Measurements from ENCODE around the gene ZNF595.
A peak's percentile ranks its signal among the peaks of the same experiment; 100 is the strongest.
"Not testable (repeated sequence)": the region's sequence is repeated elsewhere in the genome, so short reads cannot be mapped to it uniquely, and the experiment has no call there.

The ZNF595 gene

GRCh38 chr4:86559-87324 lies 33.6 kb downstream of the ZNF595 start:
- not testable (repeated sequence) for DNase-seq

- DNase-seq = no peak
Observed at GRCh38 chr4:98386-98785, 45.3 kb downstream of the ZNF595 start.

DNA sequence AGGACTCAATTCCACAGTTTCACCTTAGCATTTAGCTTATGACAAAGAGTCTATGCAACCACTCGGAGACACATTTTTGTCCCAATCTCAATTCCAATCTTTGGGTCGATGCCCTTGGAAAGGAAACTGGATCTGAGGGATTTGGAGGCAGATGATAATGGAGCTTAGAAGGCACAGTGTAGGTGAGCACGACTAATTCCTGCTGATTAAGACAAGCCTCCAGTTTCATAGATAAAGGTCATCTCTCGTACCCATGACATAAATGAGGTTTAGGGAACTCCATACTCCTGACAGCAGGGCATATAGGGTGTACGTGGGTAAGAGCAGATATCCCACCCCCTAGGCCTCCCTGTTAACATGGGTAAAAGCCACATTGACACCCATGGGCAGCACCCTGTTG lies 46.7 kb downstream of the ZNF595 start:
- no peak for DNase-seq

- DNase-seq = no peak
Observed at GRCh38 chr4:107083-107443, 53.9 kb downstream of the ZNF595 start.

GRCh38 chr4:107444-108429 lies 54.6 kb downstream of the ZNF595 start:
- DNase-seq = no peak

- no peak for DNase-seq
Observed at GRCh38 chr4:112771-113170, 59.6 kb downstream of the ZNF595 start.

- no peak for DNase-seq
Observed at GRCh38 chr4:113732-114131, 60.6 kb downstream of the ZNF595 start.

GRCh38 chr4:114149-114548 lies 61.0 kb downstream of the ZNF595 start:
- DNase-seq = no peak

- DNase-seq = no peak
Observed at GRCh38 chr4:116499-116898, 63.4 kb downstream of the ZNF595 start.

DNA sequence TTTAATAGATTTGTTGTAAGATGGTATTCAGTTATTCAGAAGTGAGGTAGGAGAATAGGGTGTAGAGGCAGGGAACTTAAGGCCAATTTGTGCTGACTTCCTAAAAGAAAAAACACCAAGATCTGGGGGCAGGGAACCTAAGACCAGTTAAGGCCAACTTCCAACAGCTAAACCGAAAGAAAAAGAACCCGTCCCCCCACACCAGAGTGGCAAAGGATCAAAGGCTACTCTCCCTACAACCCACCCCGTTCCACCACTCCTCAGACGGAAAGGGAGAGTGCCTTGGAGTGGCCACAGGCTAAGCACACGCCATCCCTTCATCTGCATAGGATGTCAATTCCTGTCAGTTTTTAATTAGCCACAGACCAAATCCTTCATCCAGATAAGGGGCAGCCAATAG lies 67.5 kb downstream of the ZNF595 start:
- no peak for DNase-seq

DNA sequence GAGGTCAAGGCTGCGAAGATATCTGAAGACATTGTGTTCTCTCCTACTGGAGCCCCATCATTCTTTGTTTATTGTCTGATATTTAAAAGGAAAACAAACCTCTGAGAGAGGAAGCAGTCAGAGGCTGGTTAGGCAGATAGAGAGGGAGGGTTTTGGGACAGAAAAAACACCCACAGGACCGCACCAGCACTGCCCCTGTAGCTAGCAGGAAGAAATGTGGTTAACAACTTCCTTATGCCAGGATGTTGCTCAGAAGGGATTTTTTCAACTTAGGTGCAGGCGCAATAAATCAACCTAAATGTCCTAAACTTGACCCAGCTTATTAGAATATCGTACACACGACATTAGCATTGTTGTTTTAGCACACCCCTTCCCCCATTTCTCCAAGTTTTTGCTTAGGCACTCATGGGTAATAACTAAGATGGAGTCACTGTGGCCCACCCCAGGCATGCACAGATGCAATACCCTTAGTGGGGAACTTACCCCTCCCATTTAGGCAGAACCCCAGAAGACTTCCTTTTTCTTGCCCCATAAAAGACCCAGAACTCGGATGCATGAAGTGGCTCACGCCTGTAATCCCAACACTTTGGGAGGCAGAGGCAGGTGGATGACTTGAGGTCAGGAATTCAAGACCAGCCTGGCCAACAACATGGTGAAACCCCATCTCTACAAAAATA lies 68.4 kb downstream of the ZNF595 start:
- no peak for DNase-seq

DNA sequence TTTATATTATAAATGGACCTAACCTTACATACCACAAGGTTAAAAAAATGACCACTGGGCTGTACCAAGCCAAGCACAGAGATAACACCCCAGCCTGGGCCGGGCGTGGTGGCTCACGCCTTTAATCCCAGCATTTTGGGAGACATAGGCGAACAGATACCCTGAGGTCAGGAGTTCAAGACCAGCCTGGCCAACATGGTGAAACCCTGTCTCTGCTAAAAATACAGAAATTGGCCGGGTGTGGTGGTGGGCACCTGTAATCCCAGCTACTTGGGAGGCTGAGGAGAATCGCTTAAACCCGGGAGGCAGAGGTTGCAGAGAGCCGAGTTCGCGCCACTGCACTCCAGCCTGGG lies 70.8 kb downstream of the ZNF595 start:
- DNase-seq = not testable (repeated sequence)

DNA sequence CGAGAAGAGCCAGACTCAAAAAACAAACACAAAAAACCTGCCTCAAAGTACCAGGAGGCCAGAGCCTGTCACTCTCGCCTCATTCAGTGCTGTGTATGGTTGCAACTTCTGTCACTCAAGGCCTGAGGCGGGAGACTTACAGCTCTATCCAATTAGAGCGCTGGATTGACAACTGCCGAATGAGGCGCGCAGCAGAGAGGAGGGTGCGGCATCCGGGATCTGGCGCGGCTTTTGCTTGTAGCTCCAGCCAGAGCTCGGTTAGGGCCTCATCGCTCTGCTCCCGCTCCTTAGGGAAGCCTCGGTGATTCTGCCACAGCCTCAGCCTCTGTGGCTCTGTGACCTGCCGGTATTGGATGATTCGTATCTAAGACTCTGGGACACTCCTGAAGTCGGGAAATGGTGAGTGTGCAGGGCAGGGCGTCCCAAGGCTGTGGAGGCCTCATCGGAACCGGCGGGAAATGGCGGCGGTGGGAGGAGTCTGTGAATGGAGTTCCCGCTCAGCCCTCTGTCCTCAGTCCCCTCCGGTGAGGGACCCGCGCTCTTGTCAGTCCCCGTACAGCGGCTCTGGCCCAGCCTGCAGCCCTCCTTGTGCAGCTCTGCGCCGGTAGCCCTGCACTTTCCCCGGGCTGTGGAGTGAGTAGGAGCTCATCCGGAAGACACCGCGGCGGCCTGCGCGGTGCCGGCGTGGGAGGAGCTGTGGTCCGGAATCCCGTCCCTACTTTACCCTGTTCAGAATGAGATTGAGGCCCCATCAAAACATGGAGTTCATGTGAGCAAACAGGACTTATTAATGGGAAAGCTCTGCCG lies 71.4 kb downstream of the ZNF595 start, which contains the start of gene ZNF718:
ZNF718 (plus strand) TSS at position 227 of the 807 bp plus-strand sequence; CDS start at position 397, 170 bp downstream.
- DNase-seq = peak; percentile 87

GRCh38 chr4:125091-125771 lies 72.1 kb downstream of the ZNF595 start:
- DNase-seq = no peak

GRCh38 chr4:125833-126232 lies 72.7 kb downstream of the ZNF595 start:
- no peak for DNase-seq

- no peak for DNase-seq
Observed at GRCh38 chr4:132483-132882, 79.4 kb downstream of the ZNF595 start.
